ENCODE data around the gene LRCH3. TPM values are rescaled to one million over a fixed set of nuclear protein-coding genes. Genes with fewer than 3 reads are reported as not detected.

Gene LRCH3
- total and polyA plus RNA-seq, 12 donors = 7.4 to 54.9 (median 40.8) TPM

DNA sequence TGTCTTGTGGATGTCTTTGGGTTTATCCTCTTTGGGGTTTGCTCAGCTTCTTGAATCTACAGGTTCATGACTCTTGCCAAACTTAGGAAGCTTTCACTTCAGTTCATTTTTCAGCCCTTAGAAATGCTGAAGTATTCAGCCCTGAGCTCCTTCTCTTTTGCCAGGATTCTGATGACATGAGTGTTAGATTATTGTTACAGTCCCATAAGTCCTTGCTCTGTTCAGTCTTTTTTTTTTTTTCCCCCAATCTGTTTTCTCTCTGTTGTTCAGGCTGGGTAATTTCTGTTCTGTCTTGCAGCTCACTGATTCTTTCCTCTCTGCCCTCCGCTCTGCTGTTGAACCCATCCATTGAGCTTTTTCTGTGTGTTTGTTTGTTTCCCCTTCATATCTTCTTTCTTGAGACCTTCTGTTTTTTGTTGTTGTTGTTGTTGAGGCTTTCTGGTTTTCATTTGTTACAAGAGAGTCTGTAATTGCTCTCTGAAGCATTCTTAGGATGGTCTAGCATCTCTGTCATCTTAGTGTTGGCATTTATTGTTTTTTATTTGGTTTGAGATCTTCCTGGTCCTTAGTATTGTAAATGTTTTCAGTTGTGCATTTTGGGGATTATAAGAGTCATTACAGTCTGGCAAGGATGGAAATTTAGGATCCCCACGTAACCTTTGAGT lies 18.4 kb downstream of the LRCH3 start:
- H3K4me3 ChIP-seq = no peak overlapping the region
- H3K27ac ChIP-seq = peak overlapping the region in 3 of 5 donors; percentile 17 to 60 (median 57)
- TF ChIP-seq CTCF (IDR thresholded peaks at IDR 0.05) (no peak), POLR2A (IDR thresholded peaks at IDR 0.05) (no peak)
- no peaks in the 10 kb centered on the region for H3K36me3 ChIP-seq (replicated peaks in 1 of 2)
- peaks cover 10 to 27% of the 10 kb centered on the region in 2 donors for H3K4me1 ChIP-seq (replicated peaks in 1 of 2)
- intact Hi-C loops (cut with DNase I) = no loop called here
- H3K27me3 ChIP-seq = no peaks in the 10 kb centered on the region
- DNase-seq = no peak
- 44 to 47% (median 45%) methylated on average over 2 of the region's 2 CpGs for WGBS, 4 donors
- H3K9me3 ChIP-seq (replicated peaks in 1 of 3) = no peaks in the 10 kb centered on the region

DNA sequence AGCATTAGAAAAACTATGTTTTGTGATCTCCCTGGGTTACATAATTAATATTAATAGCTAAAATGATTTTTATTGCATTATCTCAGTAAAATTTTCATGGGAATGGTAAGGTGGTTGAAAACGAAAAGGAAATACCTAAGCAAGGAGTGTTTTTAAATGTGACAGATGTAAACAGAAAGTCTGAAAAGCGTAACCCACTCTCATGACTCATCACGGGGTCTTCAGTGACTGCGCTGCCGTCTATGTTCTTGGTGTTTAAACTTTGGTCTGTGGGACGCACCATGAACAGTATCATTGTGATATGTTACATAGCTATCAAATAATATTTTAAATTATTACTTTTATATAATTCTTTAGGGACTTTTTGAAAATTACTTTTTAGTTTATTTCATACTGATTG lies 19.8 kb downstream of the LRCH3 start:
- WGBS, 4 donors = 85 to 88% (median 87%) methylated on average over 6 of the region's 6 CpGs
- Histone ChIP-seq H3K27me3 (no peaks in the 10 kb centered on the region), H3K4me3 (no peak overlapping the region), H3K4me1 (replicated peaks in 1 of 2) (peaks cover 10 to 27% of the 10 kb centered on the region in 2 donors), H3K9me3 (replicated peaks in 1 of 3) (no peaks in the 10 kb centered on the region), H3K36me3 (replicated peaks in 1 of 2) (no peaks in the 10 kb centered on the region), H3K27ac (no peak overlapping the region)
- no peak for DNase-seq
- TF ChIP-seq POLR2A (IDR thresholded peaks at IDR 0.05) = no peak
- no peak for TF ChIP-seq CTCF (IDR thresholded peaks at IDR 0.05)
- intact Hi-C loops (cut with DNase I) = no loop called here

GRCh38 chr3:197811343-197811742 lies 20.3 kb downstream of the LRCH3 start:
- DNase-seq = peak in 3 of 7 donors; percentile 31 to 77 (median 45)
- H3K36me3 ChIP-seq (replicated peaks in 1 of 2) = no peaks in the 10 kb centered on the region
- H3K4me3 ChIP-seq = no peak overlapping the region
- TF ChIP-seq CTCF (IDR thresholded peaks at IDR 0.05) (no peak), POLR2A (IDR thresholded peaks at IDR 0.05) (no peak)
- H3K27ac ChIP-seq = no peak overlapping the region
- H3K4me1 ChIP-seq (replicated peaks in 1 of 2) = peaks cover 10 to 27% of the 10 kb centered on the region in 2 donors
- H3K9me3 ChIP-seq (replicated peaks in 1 of 3) = no peaks in the 10 kb centered on the region
- 72 to 88% (median 80%) methylated on average over 3 of the region's 3 CpGs for WGBS, 4 donors
- intact Hi-C loops (cut with DNase I) = no loop called here
- no peaks in the 10 kb centered on the region for H3K27me3 ChIP-seq

GRCh38 chr3:197814372-197814771 lies 23.3 kb downstream of the LRCH3 start:
- WGBS, 4 donors = 81 to 86% (median 83%) methylated on average over 4 of the region's 4 CpGs
- DNase-seq = no peak
- peak overlapping the region in 4 of 5 donors; percentile 3 to 45 (median 18) for H3K27ac ChIP-seq
- no peak for TF ChIP-seq POLR2A (IDR thresholded peaks at IDR 0.05)
- TF ChIP-seq CTCF (IDR thresholded peaks at IDR 0.05) = no peak
- H3K9me3 ChIP-seq (replicated peaks in 1 of 3) = no peaks in the 10 kb centered on the region
- H3K27me3 ChIP-seq = no peaks in the 10 kb centered on the region
- no peaks in the 10 kb centered on the region for H3K36me3 ChIP-seq (replicated peaks in 1 of 2)
- peaks cover 9 to 12% of the 10 kb centered on the region in 2 donors for H3K4me1 ChIP-seq (replicated peaks in 1 of 2)
- intact Hi-C loops (cut with DNase I) = no loop called here
- H3K4me3 ChIP-seq = no peak overlapping the region
